Endothelial cell of umbilical vein (primary cell): ENCODE results near the gene FILIP1. TPM values are rescaled to one million over a fixed set of nuclear protein-coding genes. Genes with fewer than 3 reads are reported as not detected.
A peak's percentile ranks its signal among the peaks of the same experiment; 100 is the strongest.

ENCODE experiments used
- BruUV-seq: library from RNA; stranded (reverse); fragments of 400-500 nt; replicated peaks from 2 replicates; lab custom pipeline; 2021; lab: Mats Ljungman, UMichigan
- CTCF ChIA-PET: fragments of 300-600, 350-600 bp; sonication (Branson Sonifier 250); formaldehyde crosslinking; loops from one replicate; lab custom pipeline; 2021; ENCODE audit warnings: antibody characterized with exemption, inconsistent platforms; lab: Charles Lee
- POLR2A ChIA-PET: fragments of 300-600, 350-600 bp; sonication (Branson Sonifier 250); formaldehyde crosslinking; loops from one replicate; lab custom pipeline; 2021; ENCODE audit warnings: antibody characterized with exemption, inconsistent platforms; lab: Charles Lee
- DNase-seq: peaks from one replicate; pipeline ENCODE4 v3.0.0-alpha.2; 2011; ENCODE audit warnings: low read depth, low spot score
- FAIRE-seq: peaks from 2 replicates; lab custom pipeline; 2011; peaks lifted over from hg19 to GRCh38; lab: Jason Lieb, UNC
- H2AFZ ChIP-seq: 2 replicates; pipeline ENCODE4 v1.6.0; 2012; ENCODE audit warnings: low read depth, low read length, control low read depth, inconsistent platforms
- H3K27ac ChIP-seq: 2 replicates; pipeline ENCODE4 v1.5.1; 2011; ENCODE audit warnings: low read depth, mild to moderate bottlenecking, control low read depth, low read length, moderate library complexity; ENCODE audit not compliant: insufficient read depth
- H3K27me3 ChIP-seq, 2 experiments: 2 replicates each; pipeline versions ENCODE4 v1.6.0 to v1.6.1; 2011; ENCODE audit warnings: low read length in 2 of 2, mixed read lengths in 1 of 2; ENCODE audit not compliant: control insufficient read depth in 2 of 2, insufficient read depth in 2 of 2
- H3K36me3 ChIP-seq, 2 experiments: 2 replicates in 1 of 2; 3 replicates in 1 of 2; pipeline ENCODE4 v1.5.1; 2011; ENCODE audit warnings: low read length in 2 of 2, mild to moderate bottlenecking in 1 of 2, moderate library complexity in 1 of 2; ENCODE audit not compliant: control insufficient read depth in 2 of 2, insufficient read depth in 2 of 2; ENCODE audit errors: extremely low read depth in 1 of 2
- H3K4me1 ChIP-seq: 3 replicates; pipeline ENCODE4 v1.5.1; 2011; ENCODE audit warnings: mild to moderate bottlenecking, low read length; ENCODE audit not compliant: control insufficient read depth, insufficient read depth; ENCODE audit errors: extremely low read depth
- H3K4me2 ChIP-seq: 2 replicates; pipeline ENCODE4 v1.6.1; 2011; ENCODE audit warnings: low read length, control low read depth, mixed read lengths; ENCODE audit not compliant: insufficient read depth
- H3K4me3 ChIP-seq, 3 experiments: fragments of 200-600 bp in 1 of 3; sonication (generic), shearing (Covaris generic) in 1 of 3; replicated peaks in 1 of 3; 2 replicates each; pipeline ENCODE4 v1.5.1; 2011 to 2016; ENCODE audit warnings: control low read depth in 3 of 3, low read length in 3 of 3, mild to moderate bottlenecking in 2 of 3, inconsistent platforms in 1 of 3, low read depth in 1 of 3, moderate library complexity in 1 of 3; ENCODE audit not compliant: insufficient read depth in 1 of 3
- H3K79me2 ChIP-seq: 2 replicates; pipeline ENCODE4 v1.6.0; 2012; ENCODE audit warnings: low read length, inconsistent platforms; ENCODE audit not compliant: control insufficient read depth, insufficient read depth
- H3K9ac ChIP-seq: replicated peaks from 2 replicates; pipeline ENCODE3; 2011; ENCODE audit warnings: low read length, control low read depth; ENCODE audit not compliant: insufficient read depth; ENCODE audit errors: extremely low read depth
- H3K9me1 ChIP-seq: replicated peaks from 3 replicates; pipeline ENCODE4 v1.6.0; 2011; ENCODE audit warnings: mild to moderate bottlenecking, low read length; ENCODE audit not compliant: control insufficient read depth, insufficient read depth; ENCODE audit errors: extremely low read depth
- H3K9me3 ChIP-seq: replicated peaks from 2 replicates; pipeline ENCODE4 v1.5.1; 2012; ENCODE audit warnings: low read length, inconsistent platforms; ENCODE audit not compliant: control insufficient read depth, insufficient read depth
- H4K20me1 ChIP-seq: replicated peaks from 2 replicates; pipeline ENCODE3; 2011; ENCODE audit warnings: mild to moderate bottlenecking, low read length; ENCODE audit not compliant: control insufficient read depth, insufficient read depth; ENCODE audit errors: extremely low read depth
- EZH2 ChIP-seq: IDR thresholded peaks from 2 replicates; pipeline ENCODE4 v1.6.1; 2012; ENCODE audit warnings: borderline replicate concordance, low read depth, mild to moderate bottlenecking, moderate library complexity, low read length, inconsistent platforms; ENCODE audit not compliant: severe bottlenecking
- FOS ChIP-seq: IDR thresholded peaks from 2 replicates; pipeline ENCODE4 v1.6.1; 2011; ENCODE audit warnings: mild to moderate bottlenecking, low read length, moderate library complexity, borderline replicate concordance; ENCODE audit not compliant: insufficient read depth
- GATA2 ChIP-seq: IDR thresholded peaks from 2 replicates; pipeline ENCODE4 v1.7.0; 2011; ENCODE audit warnings: low read depth, mild to moderate bottlenecking, moderate library complexity, mixed read lengths, low read length; ENCODE audit not compliant: insufficient read length, insufficient read depth
- JUN ChIP-seq: IDR thresholded peaks from 2 replicates; pipeline ENCODE4 v1.6.1; 2011; ENCODE audit warnings: borderline replicate concordance, low read depth; ENCODE audit not compliant: insufficient read length, insufficient read depth
- MYC ChIP-seq: IDR thresholded peaks from one replicate; pipeline ENCODE4 v1.6.1; 2011; ENCODE audit warnings: mild to moderate bottlenecking, low read depth, low read length
- POLR2A ChIP-seq: IDR thresholded peaks from 2 replicates; pipeline ENCODE4 v1.6.1; 2012; ENCODE audit warnings: low read depth, mild to moderate bottlenecking, control low read depth, low read length
- POLR2AphosphoS5 ChIP-seq: IDR thresholded peaks from 2 replicates; pipeline ENCODE4 v1.6.1; 2012; ENCODE audit warnings: low read depth, mild to moderate bottlenecking, control low read depth, low read length, moderate library complexity; ENCODE audit not compliant: insufficient read depth
- dilution Hi-C: fragments of 300-500 bp; cut with MboI; formaldehyde crosslinking; loops from one replicate; pipeline ENCODE4 v1.15.0; 2019; ENCODE audit warnings: low sequenced_read_pairs; ENCODE audit not compliant: extremely low pct_ligation_motif_present
- intact Hi-C: fragments of 100-400 bp; cut with micrococcal nuclease; formaldehyde crosslinking; loops from one replicate; pipeline ENCODE4 v1.10.0; 2022
- polyA plus RNA-seq, 4 experiments: library from polyadenylated mRNA; depleted of rRNA in 3 of 4; stranded (reverse) in 3 of 4; unstranded in 1 of 4; fragments of >200 nt; gene quantifications; 2 replicates each; pipeline versions ENCODE4 v1.2.1 to v1.2.3, GENCODE V29; 2011 to 2012; ENCODE audit warnings: missing spikeins in 1 of 4
- total RNA-seq: library from RNA; stranded (reverse); gene quantifications from 2 replicates; pipeline ENCODE4 v1.2.3, GENCODE V29; 2021
- TF ChIP-seq, protein P1 (sequence below), 2 donors: IDR thresholded peaks; 1 replicate in 1 of 2; 2 replicates in 1 of 2; pipeline ENCODE4 v1.5.1; 2011; ENCODE audit warnings: low read length in 2 of 2, mild to moderate bottlenecking in 2 of 2, moderate library complexity in 2 of 2, control low read depth in 1 of 2, inconsistent platforms in 1 of 2, low read depth in 1 of 2; ENCODE audit not compliant: insufficient read depth in 1 of 2; ENCODE audit errors: extremely low read depth in 1 of 2
- TF ChIP-seq, protein P2 (sequence below): IDR thresholded peaks from 2 replicates; pipeline ENCODE4 v1.6.1; 2011; ENCODE audit not compliant: insufficient read depth, insufficient read length

FILIP1 gene
- total and polyA plus RNA-seq, 2 donors (not counting 3 experiments of a cell fraction or from before 2014, with no cell fraction given), result 2.8 to 13.7 TPM

- peak overlapping the region; percentile 75 for H3K4me2 ChIP-seq
- peak overlapping the region; percentile 89 for H2AFZ ChIP-seq
- ChIA-PET POLR2A (no interaction called here), CTCF (interaction anchor here (0.7 to 1.2 kb wide), 8 partner anchors 9 to 234 kb away, joined by 3 to 5 read pairs (median 4); no protein-coding TSS in a partner anchor)
- no peaks in the 10 kb centered on the region for H3K9me1 ChIP-seq
- H4K20me1 ChIP-seq, result no peaks in the 10 kb centered on the region
- no TSS peak for BruUV-seq
- H3K79me2 ChIP-seq, result no peaks in the 10 kb centered on the region
- TF ChIP-seq EZH2 (no peak), POLR2A (no peak), GATA2 (no peak), JUN (no peak), POLR2AphosphoS5 (no peak), FOS (no peak), MYC (no peak)
- TF ChIP-seq, protein P1, sequence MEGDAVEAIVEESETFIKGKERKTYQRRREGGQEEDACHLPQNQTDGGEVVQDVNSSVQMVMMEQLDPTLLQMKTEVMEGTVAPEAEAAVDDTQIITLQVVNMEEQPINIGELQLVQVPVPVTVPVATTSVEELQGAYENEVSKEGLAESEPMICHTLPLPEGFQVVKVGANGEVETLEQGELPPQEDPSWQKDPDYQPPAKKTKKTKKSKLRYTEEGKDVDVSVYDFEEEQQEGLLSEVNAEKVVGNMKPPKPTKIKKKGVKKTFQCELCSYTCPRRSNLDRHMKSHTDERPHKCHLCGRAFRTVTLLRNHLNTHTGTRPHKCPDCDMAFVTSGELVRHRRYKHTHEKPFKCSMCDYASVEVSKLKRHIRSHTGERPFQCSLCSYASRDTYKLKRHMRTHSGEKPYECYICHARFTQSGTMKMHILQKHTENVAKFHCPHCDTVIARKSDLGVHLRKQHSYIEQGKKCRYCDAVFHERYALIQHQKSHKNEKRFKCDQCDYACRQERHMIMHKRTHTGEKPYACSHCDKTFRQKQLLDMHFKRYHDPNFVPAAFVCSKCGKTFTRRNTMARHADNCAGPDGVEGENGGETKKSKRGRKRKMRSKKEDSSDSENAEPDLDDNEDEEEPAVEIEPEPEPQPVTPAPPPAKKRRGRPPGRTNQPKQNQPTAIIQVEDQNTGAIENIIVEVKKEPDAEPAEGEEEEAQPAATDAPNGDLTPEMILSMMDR (IDR thresholded peaks at IDR 0.05; ENCODE audit: extremely low read depth in 1 of 2, insufficient read depth in 1 of 2, low read depth in 1 of 2, low read length in 2 of 2), result no peak
- TF ChIP-seq, protein P2, sequence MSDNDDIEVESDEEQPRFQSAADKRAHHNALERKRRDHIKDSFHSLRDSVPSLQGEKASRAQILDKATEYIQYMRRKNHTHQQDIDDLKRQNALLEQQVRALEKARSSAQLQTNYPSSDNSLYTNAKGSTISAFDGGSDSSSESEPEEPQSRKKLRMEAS, result no peak
- DNase-seq (peak; percentile 86), FAIRE-seq (peak; percentile 49)
- no peaks in the 10 kb centered on the region for H3K9me3 ChIP-seq
- intact Hi-C loops (no loop called here), dilution Hi-C loops (no loop called here)
- H3K27me3 ChIP-seq, result no peaks in the 10 kb centered on the region
- H3K4me1 ChIP-seq, result peaks cover 45% of the 10 kb centered on the region
- peak overlapping the region; percentile 15 for H3K9ac ChIP-seq
- H3K4me3 ChIP-seq, result no peak overlapping the region
- H3K27ac ChIP-seq, result peak overlapping the region; percentile 79
- no peaks in the 10 kb centered on the region for H3K36me3 ChIP-seq
These were observed 8.2 kb upstream of the FILIP1 start for GRCh38 chr6:75501756-75502155.
